Fibroblast of lung (primary cell): ENCODE measurements around the gene PTPN2. TPM values are rescaled to one million over a fixed set of nuclear protein-coding genes. Genes with fewer than 3 reads are reported as not detected.
A peak's percentile ranks its signal among the peaks of the same experiment; 100 is the strongest.

Source experiments
- DNase-seq, 2 donors: peaks; one replicate each; pipeline versions ENCODE4 v3.0.0 to v3.0.0-alpha.2; 2010; ENCODE audit warnings: low read depth in 2 of 2
- H2AFZ ChIP-seq: 2 replicates; pipeline ENCODE4 v1.5.1; 2012; ENCODE audit warnings: low read length, control low read depth, inconsistent platforms
- H3K27ac ChIP-seq: 2 replicates; pipeline ENCODE4 v1.5.1; 2011; ENCODE audit warnings: low read length, control low read depth; ENCODE audit not compliant: insufficient read depth
- H3K27me3 ChIP-seq: 2 replicates; pipeline ENCODE4 v1.5.1; 2011; ENCODE audit warnings: mild to moderate bottlenecking, low read length; ENCODE audit not compliant: control insufficient read depth, insufficient read depth
- H3K36me3 ChIP-seq: 2 replicates; pipeline ENCODE4 v1.5.1; 2011; ENCODE audit warnings: low read length; ENCODE audit not compliant: control insufficient read depth, insufficient read depth
- H3K4me1 ChIP-seq: 2 replicates; pipeline ENCODE4 v1.5.1; 2011; ENCODE audit warnings: low read length; ENCODE audit not compliant: control insufficient read depth, insufficient read depth; ENCODE audit errors: extremely low read depth
- H3K4me2 ChIP-seq: 2 replicates; pipeline ENCODE4 v1.5.1; 2011; ENCODE audit warnings: low read length, control low read depth; ENCODE audit not compliant: insufficient read depth; ENCODE audit errors: extremely low read depth
- H3K4me3 ChIP-seq, 4 experiments: fragments of 200-600 bp in 1 of 4; sonication (generic) in 1 of 4; replicated peaks in 1 of 4; 2 replicates each; pipeline ENCODE4 v1.5.1; 2011 to 2016; ENCODE audit warnings: low read length in 4 of 4, low read depth in 3 of 4, mild to moderate bottlenecking in 3 of 4, control low read depth in 2 of 4, inconsistent platforms in 1 of 4, mixed read lengths in 1 of 4; ENCODE audit not compliant: insufficient read depth in 1 of 4; ENCODE audit errors: control extremely low read depth in 1 of 4
- H3K79me2 ChIP-seq: 2 replicates; pipeline ENCODE4 v1.5.1; 2012; ENCODE audit warnings: mild to moderate bottlenecking, low read length, inconsistent platforms; ENCODE audit not compliant: control insufficient read depth, insufficient read depth
- H3K9ac ChIP-seq: 2 replicates; pipeline ENCODE4 v1.5.1; 2011; ENCODE audit warnings: mild to moderate bottlenecking, low read length, control low read depth; ENCODE audit not compliant: insufficient read depth
- H3K9me3 ChIP-seq: 2 replicates; pipeline ENCODE4 v1.5.1; 2012; ENCODE audit warnings: low read depth, low read length; ENCODE audit not compliant: control insufficient read depth, insufficient read depth
- H4K20me1 ChIP-seq: 2 replicates; pipeline ENCODE4 v1.5.1; 2011; ENCODE audit warnings: low read length; ENCODE audit not compliant: control insufficient read depth, insufficient read depth; ENCODE audit errors: extremely low read depth
- CTCF ChIP-seq, 2 donors: IDR thresholded peaks in 1 of 2; conservative IDR thresholded peaks in 1 of 2; 1 replicate in 1 of 2; 2 replicates in 1 of 2; pipeline ENCODE4 v1.5.1; 2011 to 2012; ENCODE audit warnings: low read length in 2 of 2, control low read depth in 1 of 2, inconsistent platforms in 1 of 2, low read depth in 1 of 2, mild to moderate bottlenecking in 1 of 2
- EZH2 ChIP-seq: IDR thresholded peaks from 2 replicates; pipeline ENCODE4 v1.5.1; 2012; ENCODE audit warnings: low read length, control low read depth, mild to moderate bottlenecking; ENCODE audit errors: missing control alignments
- polyA plus RNA-seq, 2 donors: library from polyadenylated mRNA; depleted of rRNA in 1 of 2; stranded (reverse) in 1 of 2; unstranded in 1 of 2; fragments of >200 nt; gene quantifications; 2 replicates each; pipeline ENCODE4 v1.2.1, GENCODE V29; 2011 to 2012; ENCODE audit warnings: missing spikeins in 1 of 2
- total RNA-seq: library from RNA; depleted of rRNA; stranded (reverse); fragments of >200 nt; gene quantifications from 2 replicates; pipeline ENCODE4 v1.2.1, GENCODE V29; 2014

Gene PTPN2
- total and polyA plus RNA-seq, 2 donors (not counting 1 experiment from before 2014, with no cell fraction given) = 23.6 to 23.7 TPM

GRCh38 chr18:12848405-12848804, 35.6 kb downstream of the PTPN2 start:
- no peak for DNase-seq
- Histone ChIP-seq H3K27ac (no peak overlapping the region), H3K9me3 (no peaks in the 10 kb centered on the region), H3K9ac (no peak overlapping the region), H3K4me1 (no peaks in the 10 kb centered on the region), H2AFZ (no peak overlapping the region), H4K20me1 (no peaks in the 10 kb centered on the region), H3K79me2 (no peaks in the 10 kb centered on the region), H3K27me3 (no peaks in the 10 kb centered on the region), H3K4me2 (no peak overlapping the region), H3K36me3 (no peaks in the 10 kb centered on the region), H3K4me3 (no peak overlapping the region)
- TF ChIP-seq CTCF (conservative IDR thresholded peaks at IDR 0.05 in 1 of 2, IDR thresholded peaks at IDR 0.05 in 1 of 2; ENCODE audit: low read depth in 1 of 2, low read length in 2 of 2) (no peak), EZH2 (no peak)

- H3K9me3 ChIP-seq = no peaks in the 10 kb centered on the region
- no peaks in the 10 kb centered on the region for H3K4me1 ChIP-seq
- H2AFZ ChIP-seq = no peak overlapping the region
- no peak overlapping the region for H3K4me2 ChIP-seq
- no peak overlapping the region for H3K27ac ChIP-seq
- no peak overlapping the region for H3K9ac ChIP-seq
- TF ChIP-seq EZH2 = no peak
- TF ChIP-seq CTCF (conservative IDR thresholded peaks at IDR 0.05 in 1 of 2, IDR thresholded peaks at IDR 0.05 in 1 of 2; ENCODE audit: low read depth in 1 of 2, low read length in 2 of 2) = no peak
- H3K27me3 ChIP-seq = no peaks in the 10 kb centered on the region
- DNase-seq = no peak
- H4K20me1 ChIP-seq = no peaks in the 10 kb centered on the region
- no peak overlapping the region for H3K4me3 ChIP-seq
- peaks cover 2% of the 10 kb centered on the region for H3K79me2 ChIP-seq
- H3K36me3 ChIP-seq = no peaks in the 10 kb centered on the region
Observed at GRCh38 chr18:12844391-12844790, 39.6 kb downstream of the PTPN2 start.

DNA sequence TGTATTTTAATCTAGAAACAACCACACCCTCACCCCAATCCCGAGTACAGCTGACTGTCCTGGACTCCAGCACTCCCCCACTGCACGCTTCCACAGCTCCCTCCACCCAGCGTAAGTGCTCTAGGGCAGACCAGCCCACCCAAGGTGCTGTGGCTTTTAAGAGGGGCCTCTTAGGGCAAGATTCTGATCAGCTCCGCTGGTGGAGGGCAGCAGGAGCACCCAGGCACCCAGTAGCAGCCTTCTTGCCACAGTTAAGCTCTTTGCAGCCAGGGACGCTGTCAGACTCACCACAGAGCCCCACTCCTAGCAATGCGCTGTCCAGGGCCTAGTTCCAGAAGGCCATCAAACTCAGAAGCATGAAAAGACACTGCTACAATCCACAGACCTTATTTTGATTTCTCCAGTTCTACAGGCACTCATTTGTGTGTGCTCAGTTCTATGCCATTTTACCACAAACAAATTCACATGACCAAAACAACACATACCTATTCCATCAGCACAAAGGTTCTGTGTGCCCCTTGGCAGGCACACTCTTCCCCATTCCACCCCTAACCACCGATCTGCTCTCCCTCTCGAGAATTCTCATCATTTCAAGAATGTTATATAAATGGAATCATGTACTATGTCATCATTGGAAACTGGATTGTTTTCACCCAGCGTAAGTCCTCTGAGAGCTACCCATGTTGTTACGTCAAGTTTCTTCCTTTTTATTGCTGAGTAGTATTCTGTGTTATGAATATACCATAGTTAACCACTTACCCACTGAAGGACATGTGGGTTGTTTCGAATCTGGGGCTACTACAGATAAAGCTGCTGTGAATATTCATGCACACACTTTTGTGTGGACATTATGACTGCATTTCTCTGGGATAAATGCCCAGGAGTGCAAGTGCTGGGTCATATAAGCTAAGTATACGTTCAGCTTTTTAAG, 40.4 kb downstream of the PTPN2 start:
- no peaks in the 10 kb centered on the region for H3K36me3 ChIP-seq
- peaks cover 4% of the 10 kb centered on the region for H3K4me1 ChIP-seq
- peaks cover 3% of the 10 kb centered on the region for H3K79me2 ChIP-seq
- H3K4me2 ChIP-seq = no peak overlapping the region
- H3K27me3 ChIP-seq = no peaks in the 10 kb centered on the region
- H4K20me1 ChIP-seq = no peaks in the 10 kb centered on the region
- no peaks in the 10 kb centered on the region for H3K9me3 ChIP-seq
- no peak overlapping the region for H3K27ac ChIP-seq
- H3K9ac ChIP-seq = no peak overlapping the region
- peak in 1 of 2 donors; percentile 58 for DNase-seq
- no peak overlapping the region for H2AFZ ChIP-seq
- no peak for TF ChIP-seq CTCF (conservative IDR thresholded peaks at IDR 0.05 in 1 of 2, IDR thresholded peaks at IDR 0.05 in 1 of 2; ENCODE audit: low read depth in 1 of 2, low read length in 2 of 2)
- no peak for TF ChIP-seq EZH2
- no peak overlapping the region for H3K4me3 ChIP-seq
